Posterior vena cava (tissue), 2 donors: ENCODE data around the gene FAM43A. TPM values are rescaled to one million over a fixed set of nuclear protein-coding genes. Genes with fewer than 3 reads are reported as not detected.

ENCODE experiments used
- DNase-seq: peaks from one replicate; pipeline ENCODE4 v3.0.0-alpha.2; 2020; ENCODE audit warnings: low spot score
- intact Hi-C, 2 donors: fragments of 100-400 bp; cut with DNase I; formaldehyde crosslinking; loops; one replicate each; pipeline versions ENCODE4 v1.14.1 to v1.14.2; 2022 to 2023
- total RNA-seq, 2 donors: library from RNA; stranded (reverse); fragmentation: NEBNext Ultra II Directional; extraction: Animal tissue kit (Norgen Biotek cat#: 25700); gene quantifications; one replicate each; pipeline ENCODE4 v1.2.1, GENCODE V29; 2021
- donor health status: DM: yes; HTN: yes; CAD: no.
- donor health status: DM: yes; HTN: yes; CAD: no.

FAM43A gene
- total RNA-seq, 2 donors from 2014 or later = 11.4 to 12.4 TPM

DNA sequence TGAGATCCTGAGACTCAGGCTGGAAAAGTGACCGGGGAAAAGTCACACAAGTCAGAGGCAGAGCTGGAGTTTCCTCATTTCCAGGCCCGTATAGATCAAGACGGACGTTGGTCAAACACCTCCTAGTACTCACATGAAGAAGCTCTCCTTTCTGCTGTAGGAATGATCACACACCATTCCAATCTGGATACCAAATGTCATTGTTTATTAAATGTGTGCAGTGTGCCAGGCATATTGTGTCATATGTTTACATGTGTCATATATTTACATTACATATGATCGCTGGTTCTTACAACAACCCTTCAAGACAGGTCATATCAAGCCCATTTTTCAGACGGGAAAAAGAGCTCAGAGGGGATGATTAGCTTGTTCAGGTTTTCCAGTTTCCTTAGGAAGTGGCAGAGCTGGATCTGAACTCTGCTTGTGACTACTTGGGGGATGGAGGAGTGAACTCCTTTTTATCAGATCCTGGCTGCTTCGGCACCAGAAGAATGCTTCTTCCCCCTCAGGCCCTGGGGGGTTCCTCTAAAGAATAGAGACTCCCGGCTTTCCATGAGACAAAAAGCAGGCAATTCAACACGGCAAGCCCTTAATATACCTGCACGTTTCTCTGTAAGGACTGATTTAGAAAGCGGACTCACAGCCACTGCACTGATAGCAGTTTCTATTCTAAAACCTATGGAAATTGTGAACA lies 41.9 kb downstream of the FAM43A start:
- DNase-seq = no peak
- intact Hi-C loops = no loop called here

DNA sequence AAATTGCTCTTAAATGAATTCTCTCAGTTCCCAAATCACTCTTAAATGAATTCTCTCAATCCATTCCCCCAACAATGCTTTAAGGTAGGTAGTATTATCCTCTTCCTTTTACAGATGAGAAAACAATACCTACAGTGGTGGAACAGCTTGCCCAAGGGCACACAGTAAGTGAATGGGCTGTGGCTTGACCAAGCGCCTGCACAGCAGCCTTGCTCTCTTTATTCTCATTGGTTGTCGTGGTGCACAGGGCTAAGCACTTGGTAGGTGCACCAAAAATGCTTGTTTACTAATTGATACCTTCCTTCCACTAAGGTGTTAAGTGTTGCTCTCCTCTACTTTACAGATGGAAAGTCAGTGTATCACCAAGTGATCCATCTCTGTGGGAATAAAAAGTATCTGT lies 43.3 kb downstream of the FAM43A start:
- no peak for DNase-seq
- intact Hi-C loops = loop anchor here in 1 of 2 donors (1.0 kb wide), 1 partner anchor 156 kb away; no protein-coding TSS in a partner anchor

DNA sequence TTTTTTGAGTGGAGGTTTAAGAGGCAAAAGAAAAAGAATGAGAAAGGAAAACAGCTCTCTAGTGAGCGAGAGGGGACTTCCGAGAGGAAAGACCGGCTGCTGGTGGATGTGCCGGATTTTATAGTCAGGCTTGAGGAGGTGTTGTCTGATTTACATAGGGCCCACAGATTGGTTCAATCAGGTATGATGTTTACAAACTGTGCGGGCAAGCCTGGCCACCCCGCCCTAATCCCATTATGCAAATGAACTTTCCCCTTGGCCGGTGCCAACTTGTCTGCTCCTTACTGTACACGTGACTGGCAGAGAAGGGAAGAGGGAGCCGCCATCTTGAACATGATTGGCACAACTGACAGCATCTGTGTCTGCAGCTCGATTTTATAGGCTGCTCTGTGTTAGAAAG lies 44.7 kb downstream of the FAM43A start:
- no peak for DNase-seq
- intact Hi-C loops = no loop called here

DNA sequence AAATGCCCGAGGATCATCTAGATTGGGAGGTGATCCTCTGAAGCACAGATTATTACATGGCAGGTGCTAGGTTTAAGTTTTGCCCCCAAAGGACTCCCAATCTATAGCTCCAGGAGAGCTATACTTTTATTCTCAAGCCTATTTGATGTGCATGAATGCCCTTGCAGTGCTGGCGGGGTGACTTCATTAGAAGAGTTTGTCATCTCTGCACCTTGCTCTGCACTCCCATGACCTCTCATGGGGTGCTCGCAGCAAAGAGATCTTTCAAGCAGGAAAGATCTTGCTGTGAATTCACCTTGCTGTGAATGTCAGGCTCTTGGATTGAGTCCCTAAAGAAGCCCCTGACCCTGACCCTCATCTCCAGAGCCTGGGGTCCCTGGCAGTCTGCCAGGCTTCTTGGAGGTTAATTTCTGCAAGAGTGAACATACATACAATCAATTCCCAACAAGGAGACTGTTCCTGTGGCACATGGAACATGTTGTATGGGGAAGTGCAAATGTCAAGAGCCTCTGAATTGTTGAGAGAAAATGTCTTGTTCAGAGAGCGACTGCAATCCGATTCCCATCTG lies 45.9 kb downstream of the FAM43A start:
- DNase-seq = no peak
- intact Hi-C loops = no loop called here

DNA sequence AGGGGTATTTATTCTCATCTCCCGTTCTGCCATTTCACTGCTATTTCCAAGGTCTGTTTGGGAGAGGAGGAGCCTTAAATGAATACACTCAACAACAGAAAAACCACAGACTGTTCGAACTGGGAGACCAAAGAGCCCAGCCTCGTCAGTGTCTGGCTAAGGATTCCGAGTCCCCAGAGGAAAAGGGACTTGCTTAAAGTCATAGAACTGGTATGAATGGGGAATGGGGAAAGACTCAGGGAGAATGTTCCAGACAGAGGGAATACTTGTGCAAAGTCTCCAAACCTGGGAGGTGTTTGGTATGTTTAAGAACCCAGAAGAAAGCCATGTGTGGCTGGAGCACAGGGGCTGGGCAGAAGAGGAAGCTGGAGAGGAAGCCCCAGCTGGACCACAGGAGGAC lies 46.9 kb downstream of the FAM43A start:
- intact Hi-C loops = no loop called here
- DNase-seq = no peak

DNA sequence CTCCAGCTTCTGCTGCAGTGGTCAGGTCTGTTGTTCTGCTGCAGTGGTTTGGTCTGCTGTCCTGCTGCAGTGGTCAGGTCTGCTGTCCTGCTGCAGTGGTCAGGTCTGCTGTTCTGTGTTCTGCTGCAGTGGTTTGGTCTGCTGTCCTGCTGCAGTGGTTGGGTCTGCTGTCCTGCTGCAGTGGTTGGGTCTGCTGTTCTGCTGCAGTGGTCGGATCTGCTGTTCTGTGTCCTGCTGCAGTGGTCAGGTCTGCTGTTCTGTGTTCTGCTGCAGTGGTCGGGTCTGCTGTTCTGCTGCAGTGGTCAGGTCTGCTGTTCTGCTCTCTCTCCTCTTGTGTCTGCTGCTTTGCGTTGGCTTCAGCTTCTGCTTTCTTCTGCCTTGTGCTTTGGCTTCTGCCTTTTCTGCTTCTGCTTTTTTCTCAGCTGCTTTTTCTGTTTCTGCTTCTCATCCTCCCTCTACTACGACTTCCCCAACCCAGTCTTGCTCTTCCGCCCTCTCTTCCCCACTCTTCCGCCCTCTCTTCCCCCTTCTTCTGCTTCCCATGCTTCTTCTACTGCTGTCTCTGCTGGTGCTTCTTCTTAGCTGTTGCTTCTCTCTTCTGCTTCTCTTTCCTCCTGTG lies 50.7 kb downstream of the FAM43A start:
- DNase-seq = no peak
- intact Hi-C loops = no loop called here

DNA sequence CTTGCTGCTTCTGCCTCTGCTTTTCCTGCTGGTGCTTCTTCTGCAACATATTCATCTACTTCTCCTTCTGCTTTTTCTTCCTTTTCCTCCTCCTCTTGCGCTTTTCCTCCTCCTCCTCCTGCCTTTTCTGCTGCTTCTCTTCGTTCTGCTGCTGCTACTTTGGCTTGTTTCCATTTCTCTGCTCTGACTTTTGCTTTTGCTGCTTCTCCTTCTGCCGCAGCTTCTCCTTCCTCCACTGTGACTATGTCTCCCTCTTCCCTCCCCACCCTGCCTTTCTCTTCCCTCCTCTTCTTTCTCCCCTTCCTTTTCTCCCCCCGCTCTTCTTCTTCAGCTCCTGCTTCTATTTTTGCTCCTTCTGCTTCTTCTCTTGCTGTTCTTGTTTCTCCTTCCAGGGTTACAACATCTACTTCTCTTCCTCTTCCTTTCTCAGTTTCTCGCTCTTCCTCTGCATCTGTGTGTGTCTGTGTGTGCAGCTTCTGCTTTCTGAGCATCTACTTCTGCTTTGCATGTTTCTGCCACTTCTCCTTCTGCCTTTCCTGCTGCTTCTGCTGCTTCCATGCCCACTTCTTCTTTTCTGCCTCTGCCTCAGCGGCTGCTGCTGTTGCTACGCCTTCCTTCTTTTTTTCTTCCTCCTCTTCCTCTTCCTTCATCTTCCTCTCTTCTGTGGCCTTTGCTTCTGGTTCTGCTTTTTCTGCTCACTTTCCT lies 51.4 kb downstream of the FAM43A start:
- intact Hi-C loops = no loop called here
- DNase-seq = no peak

Other genes with a start within 250 kb of the FAM43A start
- 100 to 1,000 TPM in 1 of 2 donors, 10 to 100 TPM in 1; 86.3 to 152 TPM for gene ATP13A3, start 198.9 kb upstream of the FAM43A start, total RNA-seq
- gene TMEM44, start 52.5 kb upstream of the FAM43A start, total RNA-seq = 1 to 10 TPM; 9.2 to 9.4 TPM
- 10 to 100 TPM; 20.7 to 28.5 TPM for gene LSG1, start 13.7 kb upstream of the FAM43A start, total RNA-seq